Mesendoderm (in vitro differentiated cells): ENCODE data around the gene LRRC4B.

Source experiments
- DNase-seq: peaks from one replicate; pipeline ENCODE4 v3.0.0; 2013
- H2AK5ac ChIP-seq: 2 replicates; pipeline ENCODE4 v1.6.1; 2013; ENCODE audit warnings: low read length, inconsistent platforms
- H2BK120ac ChIP-seq: 2 replicates; pipeline ENCODE4 v1.6.1; 2013; ENCODE audit warnings: low read depth, mild to moderate bottlenecking, low read length, moderate library complexity, mixed read lengths
- H2BK15ac ChIP-seq: replicated peaks from 2 replicates; pipeline ENCODE4 v1.6.1; 2013; ENCODE audit warnings: low read depth, mild to moderate bottlenecking, moderate library complexity
- H2BK5ac ChIP-seq: 2 replicates; pipeline ENCODE4 v1.6.1; 2013; ENCODE audit warnings: low read length, inconsistent platforms
- H3K18ac ChIP-seq: 2 replicates; pipeline ENCODE4 v1.6.1; 2013; ENCODE audit warnings: mild to moderate bottlenecking, low read length, mixed read lengths
- H3K23ac ChIP-seq: one replicate; pipeline ENCODE4 v1.6.1; 2013; ENCODE audit warnings: low read length
- H3K27ac ChIP-seq: 2 replicates; pipeline ENCODE4 v1.5.1; 2013; ENCODE audit warnings: low read depth, mild to moderate bottlenecking, inconsistent platforms, low read length, moderate library complexity
- H3K27me3 ChIP-seq: 2 replicates; pipeline ENCODE4 v1.6.1; 2013; ENCODE audit warnings: low read length, control low read depth, mild to moderate bottlenecking, inconsistent platforms; ENCODE audit not compliant: insufficient read depth, poor library complexity
- H3K36me3 ChIP-seq: 2 replicates; pipeline ENCODE4 v1.6.1; 2013; ENCODE audit warnings: low read length, inconsistent platforms; ENCODE audit not compliant: control insufficient read depth, insufficient read depth
- H3K4ac ChIP-seq: one replicate; pipeline ENCODE4 v1.6.1; 2013; ENCODE audit warnings: low read depth, mild to moderate bottlenecking, low read length, moderate library complexity
- H3K4me1 ChIP-seq: 2 replicates; pipeline ENCODE4 v1.6.1; 2013; ENCODE audit warnings: low read depth, low read length, inconsistent platforms; ENCODE audit not compliant: control insufficient read depth
- H3K4me2 ChIP-seq: 2 replicates; pipeline ENCODE4 v1.6.1; 2013; ENCODE audit warnings: low read length
- H3K4me3 ChIP-seq: 2 replicates; pipeline ENCODE4 v1.5.1; 2013; ENCODE audit warnings: mild to moderate bottlenecking, low read length
- H3K56ac ChIP-seq: one replicate; pipeline ENCODE4 v1.6.1; 2013; ENCODE audit warnings: low read length
- H3K79me1 ChIP-seq: 2 replicates; pipeline ENCODE4 v1.6.1; 2013; ENCODE audit warnings: low read length, inconsistent platforms
- H3K79me2 ChIP-seq: 2 replicates; pipeline ENCODE4 v1.6.1; 2013; ENCODE audit warnings: mild to moderate bottlenecking, low read length; ENCODE audit not compliant: control insufficient read depth, insufficient read depth
- H3K9ac ChIP-seq: 2 replicates; pipeline ENCODE4 v1.6.1; 2013; ENCODE audit warnings: low read length, inconsistent platforms
- H4K5ac ChIP-seq: one replicate; pipeline ENCODE4 v1.6.1; 2013; ENCODE audit warnings: low read length
- H4K8ac ChIP-seq: one replicate; pipeline ENCODE4 v1.6.1; 2013; ENCODE audit warnings: low read depth, mild to moderate bottlenecking, control low read depth, low read length, moderate library complexity
- WGBS: extraction: QIAGEN DNeasy Blood & Tissue Kit; methylation state at CpG from one replicate; pipeline ENCODE4 v1.1.7; 2013; ENCODE audit warnings: low lambda C conversion rate, missing lambda C conversion rate; ENCODE audit not compliant: insufficient coverage; ENCODE audit errors: extremely low coverage; 5-methylcytosine and 5-hydroxymethylcytosine counted together

LRRC4B gene

GRCh38 chr19:50562996-50563395 lies 5.2 kb downstream of the LRRC4B start:
- Histone ChIP-seq H3K23ac (no peak overlapping the region), H2BK5ac (no peak overlapping the region), H2AK5ac (no peak overlapping the region), H3K4me1 (no peaks in the 10 kb centered on the region), H3K56ac (no peak overlapping the region), H3K4me3 (no peak overlapping the region), H3K36me3 (no peaks in the 10 kb centered on the region), H2BK15ac (no peak overlapping the region), H2BK120ac (no peak overlapping the region), H4K5ac (no peak overlapping the region), H3K4ac (no peak overlapping the region), H3K18ac (no peak overlapping the region), H3K9ac (no peak overlapping the region), H3K27ac (no peak overlapping the region), H3K27me3 (peaks cover 37% of the 10 kb centered on the region), H4K8ac (no peak overlapping the region), H3K4me2 (no peak overlapping the region), H3K79me1 (no peaks in the 10 kb centered on the region), H3K79me2 (no peaks in the 10 kb centered on the region)
- WGBS = no CpG with 5 or more reads among the region's 9 CpGs
- DNase-seq = no peak

DNA sequence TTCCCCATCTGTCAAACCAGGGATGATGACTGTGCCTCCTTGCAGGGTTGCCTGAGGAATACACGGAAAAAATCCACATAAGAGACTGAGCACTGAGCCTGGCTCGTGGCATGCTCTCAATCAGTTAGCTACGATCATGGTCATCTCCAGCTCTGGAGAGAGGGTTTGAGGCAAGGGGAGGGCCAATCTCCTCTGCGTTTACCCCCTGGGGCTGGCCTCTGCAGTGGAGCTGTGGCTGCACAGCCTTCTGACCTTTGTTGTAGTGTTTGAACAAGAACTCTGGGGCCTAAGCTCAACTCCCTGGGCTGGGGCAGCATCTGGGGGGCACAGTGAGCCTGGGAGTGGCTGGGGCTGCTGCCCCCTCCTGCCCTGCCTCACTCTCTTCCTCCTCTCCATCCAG lies 5.9 kb downstream of the LRRC4B start:
- Histone ChIP-seq H4K5ac (no peak overlapping the region), H2AK5ac (no peak overlapping the region), H3K79me1 (no peaks in the 10 kb centered on the region), H3K4me1 (no peaks in the 10 kb centered on the region), H4K8ac (no peak overlapping the region), H3K23ac (no peak overlapping the region), H3K27ac (no peak overlapping the region), H3K79me2 (no peaks in the 10 kb centered on the region), H3K18ac (no peak overlapping the region), H3K4me2 (no peak overlapping the region), H3K4ac (no peak overlapping the region), H2BK120ac (no peak overlapping the region), H3K36me3 (no peaks in the 10 kb centered on the region), H2BK5ac (no peak overlapping the region), H3K56ac (no peak overlapping the region), H3K27me3 (peaks cover 37% of the 10 kb centered on the region), H3K4me3 (no peak overlapping the region), H2BK15ac (no peak overlapping the region), H3K9ac (no peak overlapping the region)
- WGBS = no CpG with 5 or more reads among the region's 4 CpGs
- DNase-seq = no peak

DNA sequence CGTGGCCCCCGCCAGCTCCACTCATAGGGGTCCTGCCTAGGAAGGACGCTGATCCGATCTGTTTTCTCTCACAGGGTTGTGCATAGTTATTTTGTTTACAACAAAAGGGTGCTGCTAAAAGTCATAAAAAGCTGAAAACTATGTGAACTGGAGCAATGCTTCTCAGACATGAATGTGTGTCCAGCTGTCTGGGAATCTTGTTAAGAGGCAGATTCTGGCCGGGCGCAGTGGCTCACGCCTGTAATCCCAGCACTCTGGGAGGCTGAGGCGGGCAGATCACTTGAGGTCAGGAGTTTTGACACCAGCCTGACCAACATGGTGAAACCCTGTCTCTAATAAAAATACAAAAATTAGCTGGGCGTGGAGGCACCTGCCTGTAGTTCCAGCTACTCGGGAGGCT lies 8.6 kb downstream of the LRRC4B start:
- H3K56ac ChIP-seq = no peak overlapping the region

GRCh38 chr19:50558449-50558848 lies 9.8 kb downstream of the LRRC4B start:
- WGBS = no CpG with 5 or more reads among the region's 13 CpGs
- Histone ChIP-seq H3K4ac (no peak overlapping the region), H2BK5ac (no peak overlapping the region), H3K56ac (no peak overlapping the region), H3K27me3 (peaks cover 14% of the 10 kb centered on the region), H3K4me2 (no peak overlapping the region), H3K9ac (no peak overlapping the region), H3K79me1 (no peaks in the 10 kb centered on the region), H3K27ac (no peak overlapping the region), H2AK5ac (no peak overlapping the region), H3K79me2 (no peaks in the 10 kb centered on the region), H3K36me3 (no peaks in the 10 kb centered on the region), H3K23ac (no peak overlapping the region), H3K4me3 (no peak overlapping the region), H2BK120ac (no peak overlapping the region), H3K18ac (no peak overlapping the region), H4K5ac (no peak overlapping the region), H3K4me1 (no peaks in the 10 kb centered on the region), H2BK15ac (no peak overlapping the region), H4K8ac (no peak overlapping the region)
- DNase-seq = no peak

More for the DNA sequence above, 8.6 kb downstream of the LRRC4B start:
- Histone ChIP-seq H4K8ac (no peak overlapping the region), H4K5ac (no peak overlapping the region), H3K9ac (no peak overlapping the region), H3K36me3 (no peaks in the 10 kb centered on the region), H3K4me3 (no peak overlapping the region), H3K4ac (no peak overlapping the region), H3K27me3 (peaks cover 20% of the 10 kb centered on the region), H3K4me1 (no peaks in the 10 kb centered on the region), H2BK5ac (no peak overlapping the region), H2BK15ac (no peak overlapping the region), H3K79me2 (no peaks in the 10 kb centered on the region), H3K18ac (no peak overlapping the region), H3K79me1 (no peaks in the 10 kb centered on the region), H2AK5ac (no peak overlapping the region), H3K23ac (no peak overlapping the region), H3K27ac (no peak overlapping the region), H2BK120ac (no peak overlapping the region), H3K4me2 (no peak overlapping the region)
- DNase-seq = no peak
- WGBS = no CpG with 5 or more reads among the region's 10 CpGs

GRCh38 chr19:50558039-50558438 lies 10.2 kb downstream of the LRRC4B start:
- Histone ChIP-seq H3K9ac (no peak overlapping the region), H3K27ac (no peak overlapping the region), H2BK120ac (no peak overlapping the region), H2BK15ac (no peak overlapping the region), H3K4ac (no peak overlapping the region), H2AK5ac (no peak overlapping the region), H3K27me3 (peaks cover 11% of the 10 kb centered on the region), H3K4me2 (no peak overlapping the region), H2BK5ac (no peak overlapping the region), H3K79me2 (no peaks in the 10 kb centered on the region), H4K5ac (no peak overlapping the region), H3K56ac (no peak overlapping the region), H3K79me1 (no peaks in the 10 kb centered on the region), H3K23ac (no peak overlapping the region), H3K4me3 (no peak overlapping the region), H4K8ac (no peak overlapping the region), H3K36me3 (no peaks in the 10 kb centered on the region), H3K18ac (no peak overlapping the region), H3K4me1 (no peaks in the 10 kb centered on the region)
- no CpG with 5 or more reads among the region's 4 CpGs for WGBS
- no peak for DNase-seq

DNA sequence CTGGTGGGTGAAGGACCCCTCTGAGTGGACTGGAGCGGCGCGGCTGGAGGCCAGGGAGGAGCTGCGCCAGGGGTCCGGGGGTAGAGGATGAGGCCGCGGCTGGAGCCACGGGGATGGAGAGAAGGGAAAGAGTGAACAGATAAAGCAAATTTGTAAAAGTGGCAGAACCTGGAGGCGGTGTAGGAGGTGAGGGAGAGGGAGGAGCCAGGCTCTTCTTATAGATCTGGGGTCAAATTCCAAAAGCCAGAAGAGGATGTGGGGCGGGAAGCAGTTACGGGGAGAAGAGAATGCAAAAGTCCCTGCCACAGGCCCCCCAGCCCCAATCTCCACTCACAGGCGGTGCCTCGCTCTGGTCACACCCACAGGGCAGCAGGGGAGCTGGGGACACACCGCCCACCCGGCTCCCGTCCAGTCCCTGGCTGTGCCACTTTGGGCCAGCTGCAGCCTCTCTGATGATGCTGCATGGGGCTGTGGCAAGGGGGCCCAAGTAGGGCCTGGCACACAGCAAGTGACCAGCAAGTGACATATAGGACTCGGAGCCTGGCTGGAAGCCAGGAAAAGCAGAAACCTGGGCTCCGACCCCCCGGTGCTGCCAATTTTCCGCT lies 11.1 kb downstream of the LRRC4B start:
- Histone ChIP-seq H3K27ac (no peak overlapping the region), H3K23ac (no peak overlapping the region), H3K56ac (peak overlapping the region; percentile 44), H2BK120ac (no peak overlapping the region), H3K79me2 (no peaks in the 10 kb centered on the region), H3K4me2 (peak overlapping the region; percentile 21), H3K9ac (peak overlapping the region; percentile 32), H3K27me3 (peaks cover 13% of the 10 kb centered on the region), H3K79me1 (no peaks in the 10 kb centered on the region), H2AK5ac (no peak overlapping the region), H4K8ac (no peak overlapping the region), H3K4me3 (no peak overlapping the region), H2BK5ac (no peak overlapping the region), H2BK15ac (no peak overlapping the region), H3K36me3 (no peaks in the 10 kb centered on the region), H4K5ac (no peak overlapping the region), H3K4ac (no peak overlapping the region), H3K18ac (no peak overlapping the region), H3K4me1 (no peaks in the 10 kb centered on the region)
- no peak for DNase-seq
- no CpG with 5 or more reads among the region's 20 CpGs for WGBS
